Heart left ventricle (tissue), 16 donors: ENCODE data around the gene RGCC. TPM values are rescaled to one million over a fixed set of nuclear protein-coding genes. Genes with fewer than 3 reads are reported as not detected.
A peak's percentile ranks its signal among the peaks of the same experiment; 100 is the strongest.

Experiments used
- ATAC-seq, 4 donors: fragments of 200-7000 bp; cut with Tn5 transposase; one replicate each; pipeline ENCODE4 v1.9.1; 2020 to 2022; ENCODE audit warnings: moderate library complexity in 4 of 4, mild to moderate bottlenecking in 3 of 4, moderate number of reproducible peaks in 1 of 4
- DNase-seq, 5 donors: peaks; one replicate each; pipeline ENCODE4 v3.0.0-alpha.2; 2020
- H3K27ac ChIP-seq, 12 donors: fragments of 200-600 bp; sonication (generic) in 4 of 12; one replicate each; pipeline versions ENCODE4 v1.5.0 to v1.8.0; 2016 to 2022; ENCODE audit warnings: mild to moderate bottlenecking in 2 of 12
- H3K27me3 ChIP-seq, 9 donors: fragments of 200-600 bp; sonication (generic) in 2 of 9; one replicate each; pipeline versions ENCODE4 v1.5.1 to v1.8.0; 2016 to 2022; ENCODE audit warnings: mild to moderate bottlenecking in 3 of 9
- H3K36me3 ChIP-seq, 9 donors: fragments of 200-600 bp; sonication (generic) in 2 of 9; one replicate each; pipeline versions ENCODE4 v1.5.0 to v1.8.0; 2018 to 2022; ENCODE audit warnings: mild to moderate bottlenecking in 2 of 9
- H3K4me1 ChIP-seq, 12 donors: fragments of 200-600 bp; sonication (generic) in 4 of 12; one replicate each; pipeline versions ENCODE4 v1.5.0 to v1.8.0; 2016 to 2022; ENCODE audit warnings: mild to moderate bottlenecking in 3 of 12
- H3K4me3 ChIP-seq, 12 donors: fragments of 200-600 bp; sonication (generic) in 4 of 12; one replicate each; pipeline versions ENCODE4 v1.5.0 to v1.8.0; 2017 to 2022; ENCODE audit warnings: mild to moderate bottlenecking in 9 of 12, moderate library complexity in 4 of 12
- H3K9me3 ChIP-seq, 12 donors: fragments of 200-600 bp; sonication (generic) in 4 of 12; one replicate each; pipeline versions ENCODE4 v1.5.0 to v1.8.0; 2016 to 2022; ENCODE audit warnings: mild to moderate bottlenecking in 1 of 12
- CTCF ChIP-seq, 12 donors: fragments of 200-600 bp; sonication (generic) in 4 of 12; IDR thresholded peaks; one replicate each; pipeline versions ENCODE4 v1.5.0 to v1.8.0; 2018 to 2022; ENCODE audit warnings: antibody characterized with exemption in 12 of 12, mild to moderate bottlenecking in 5 of 12
- POLR2A ChIP-seq, 2 donors: fragments of 450-650 bp; IDR thresholded peaks; one replicate each; pipeline ENCODE4 v1.6.1; 2017; ENCODE audit warnings: antibody characterized with exemption in 2 of 2, mild to moderate bottlenecking in 2 of 2, moderate library complexity in 2 of 2
- WGBS, 4 donors: extraction: QIAGEN DNeasy Blood & Tissue Kit in 2 of 4; methylation state at CpG; one replicate each; pipeline versions ENCODE4 v1.1.5 to v1.1.7; 2013 to 2018; 5-methylcytosine and 5-hydroxymethylcytosine counted together
- intact Hi-C, 10 donors: fragments of 100-400 bp; cut with DNase I; formaldehyde crosslinking; loops; one replicate each; pipeline versions ENCODE4 v1.11.1 to v1.14.2; 2022
- polyA plus RNA-seq, 2 donors: library from polyadenylated mRNA; stranded (reverse); fragments of 200-250 nt; gene quantifications; one replicate each; pipeline ENCODE4 v1.2.3, GENCODE V29; 2013
- total RNA-seq, 9 donors: library from RNA; depleted of rRNA in 2 of 9; stranded (reverse); fragments of >200 nt in 2 of 9; fragmentation: NEBNext Ultra II Directional in 3 of 9; extraction: Animal tissue kit (Norgen Biotek cat#: 25700) in 3 of 9; gene quantifications; one replicate each; pipeline versions ENCODE4 v1.1.0 to v1.2.4, GENCODE V29; 2016 to 2023
- donor health status: ischemic (EF 13 %, LVEDD 7.1; RV severe dilation, severe dysfunction).
- donor health status: healthy with polysubstance abuse.
- donor health status: DM: no; HTN: yes; CAD: no.
- donor health status: DM: no; HTN: no; CAD: no.
- donor health status: ischemic (EF 25% LVEDD 6.9; RV normal size, moderate dysfunction).
- donor health status: ischemic (EF 25% LVEDD 5.7; RV mildly dilated, moderate dysfunction).
- donor health status: healthy.
- donor health status: DM: yes; HTN: yes; CAD: no.
- donor health status: ischemic (EF 35%, LVEDD 5.7; RV mildly dilated, moderate dysfunction).
- donor health status: nonischemic (EF 11% LVEDD 7.7; RV severe dilation, severe dysfunction).
- donor health status: DM: yes; HTN: yes; CAD: no.
- donor health status: PGD.
- donor health status: ischemic (EF 29% LVEDD 5.4; RV normal size, mild dysfunction).
- donor health status: nonischemic (EF 23%, LVEDD 6.1; RV moderate dilation, normal function).

Gene RGCC
- total and polyA plus RNA-seq, 11 donors, result 22.9 to 228 (median 48.6) TPM

- peak in 2 of 4 donors; percentile 11 to 21 for ATAC-seq
- Histone ChIP-seq H3K27ac (peak overlapping the region; percentile 38 to 90 (median 72)), H3K9me3 (no peaks in the 10 kb centered on the region), H3K27me3 (peaks cover 0 to 8% (median 0%) of the 10 kb centered on the region in 9 donors), H3K36me3 (peaks cover 0 to 73% (median 30%) of the 10 kb centered on the region in 9 donors), H3K4me1 (peaks cover 0 to 77% (median 25%) of the 10 kb centered on the region in 12 donors), H3K4me3 (peak overlapping the region in 10 of 12 donors; percentile 6 to 92 (median 30))
- DNase-seq, result no peak
- 67 to 77% (median 71%) methylated on average over 11 of the region's 11 CpGs for WGBS, 4 donors
- TF ChIP-seq CTCF (IDR thresholded peaks at IDR 0.05), result no peak
- no peak for TF ChIP-seq POLR2A (IDR thresholded peaks at IDR 0.05)
- intact Hi-C loops, result loop anchor here in 5 of 10 donors (2.0 to 10.0 kb wide), 5 partner anchors 29 to 183 kb away; no protein-coding TSS in a partner anchor
Measured at GRCh38 chr13:41463838-41464602, 6.7 kb downstream of the RGCC start.

DNA sequence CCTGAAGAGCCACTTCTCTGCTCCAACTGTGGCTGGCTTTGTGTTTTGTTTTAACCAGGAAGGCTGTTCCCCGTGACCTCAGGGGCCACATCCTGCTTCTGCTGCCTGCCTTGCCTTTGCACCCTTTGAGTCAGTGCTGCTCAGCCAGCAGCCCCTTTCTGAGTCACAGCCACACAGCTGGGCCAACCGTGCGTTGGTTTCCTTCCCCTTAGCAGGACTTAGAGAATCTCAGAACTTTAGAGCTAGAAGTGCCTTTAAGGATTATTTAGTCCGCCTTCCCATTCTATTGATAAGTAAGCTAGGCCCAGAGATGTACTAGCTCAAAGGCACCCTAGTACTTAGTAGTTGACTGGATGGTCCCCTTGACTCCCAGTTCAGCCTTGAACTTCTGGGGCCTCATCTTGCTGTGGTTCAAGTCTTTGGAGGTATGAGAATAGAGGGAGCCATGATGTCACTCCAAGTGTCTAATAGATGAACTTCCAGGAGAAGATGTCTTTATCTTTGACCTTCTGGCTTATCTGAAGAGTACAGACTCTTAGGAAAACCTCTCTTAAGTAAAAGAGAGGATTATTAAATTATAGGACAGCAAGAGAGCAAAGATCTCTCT, 8.0 kb downstream of the RGCC start:
- H3K27me3 ChIP-seq, result no peaks in the 10 kb centered on the region
- H3K4me3 ChIP-seq, result no peak overlapping the region
- peak; percentile 63 to 89 (median 80) for ATAC-seq
- peaks cover 0 to 64% (median 25%) of the 10 kb centered on the region in 12 donors for H3K4me1 ChIP-seq
- TF ChIP-seq CTCF (IDR thresholded peaks at IDR 0.05) (no peak), POLR2A (IDR thresholded peaks at IDR 0.05) (no peak)
- DNase-seq, result peak; percentile 67 to 83 (median 71)
- peak overlapping the region; percentile 8 to 90 (median 71) for H3K27ac ChIP-seq
- WGBS, 4 donors, result 58 to 77% (median 63%) methylated on average over 4 of the region's 4 CpGs
- H3K36me3 ChIP-seq, result peaks cover 0 to 78% (median 44%) of the 10 kb centered on the region in 9 donors
- intact Hi-C loops, result loop anchor here in 2 of 10 donors (2.0 to 10.0 kb wide), 3 partner anchors 27 to 179 kb away; no protein-coding TSS in a partner anchor
- H3K9me3 ChIP-seq, result no peaks in the 10 kb centered on the region

DNA sequence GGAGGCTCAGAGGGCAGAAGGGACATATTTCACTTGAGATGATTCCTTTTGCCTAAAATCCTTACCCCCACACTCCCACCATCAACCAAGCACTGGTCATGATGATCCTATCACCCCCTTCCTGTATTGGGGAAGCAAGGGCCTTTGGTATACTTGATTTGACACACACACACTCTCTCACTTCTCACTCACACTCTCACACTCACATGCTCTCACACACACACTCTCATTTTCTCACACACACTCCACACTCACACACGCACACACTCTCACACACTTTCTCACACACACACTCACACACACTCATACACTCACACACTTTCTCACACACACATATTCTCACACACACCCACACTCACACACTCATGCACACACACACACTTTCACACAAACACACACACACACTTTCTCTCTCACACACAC, 8.6 kb downstream of the RGCC start:
- Histone ChIP-seq H3K4me3 (no peak overlapping the region), H3K4me1 (peaks cover 0 to 60% (median 25%) of the 10 kb centered on the region in 12 donors), H3K27me3 (no peaks in the 10 kb centered on the region), H3K27ac (peak overlapping the region in 10 of 12 donors; percentile 3 to 90 (median 62)), H3K9me3 (no peaks in the 10 kb centered on the region), H3K36me3 (peaks cover 0 to 78% (median 49%) of the 10 kb centered on the region in 9 donors)
- intact Hi-C loops, result loop anchor here in 2 of 10 donors (2.0 to 10.0 kb wide), 3 partner anchors 27 to 179 kb away; no protein-coding TSS in a partner anchor
- TF ChIP-seq POLR2A (IDR thresholded peaks at IDR 0.05) (no peak), CTCF (IDR thresholded peaks at IDR 0.05) (no peak)
- DNase-seq (no peak), ATAC-seq (peak in 1 of 4 donors; percentile 5)
- 91 to 96% (median 92%) methylated on average over 1 of the region's 1 CpG for WGBS, 4 donors
